GM12801 (cell line): ENCODE data around the gene GRK1.

Source experiments
- TF ChIP-seq, protein P1 (sequence below): IDR thresholded peaks from one replicate; pipeline ENCODE4 v1.5.1; 2011; ENCODE audit warnings: control low read depth; ENCODE audit not compliant: insufficient read length; ENCODE audit errors: extremely low read depth

Gene GRK1

DNA sequence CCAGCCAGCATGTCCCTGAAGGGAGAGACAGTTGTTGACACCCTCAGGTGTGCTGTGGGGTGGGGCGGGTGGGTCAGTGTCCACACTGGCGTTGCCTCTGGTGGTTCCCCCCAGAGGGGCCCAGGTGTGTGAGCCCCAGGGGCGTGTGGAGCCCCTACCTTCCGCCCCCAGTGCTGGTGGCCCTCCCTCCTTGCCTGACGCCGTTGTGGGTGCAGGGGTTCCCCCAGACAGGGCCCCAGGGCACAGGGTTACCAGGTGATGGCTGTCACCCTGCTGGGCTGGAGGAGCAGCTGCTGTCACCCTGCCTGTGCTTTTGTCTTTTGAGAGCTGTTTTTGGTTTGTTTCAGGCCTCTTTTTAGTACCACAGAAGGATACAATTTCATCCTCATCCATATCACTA is 36.2 kb upstream of the GRK1 start:
- TF ChIP-seq, protein P1, sequence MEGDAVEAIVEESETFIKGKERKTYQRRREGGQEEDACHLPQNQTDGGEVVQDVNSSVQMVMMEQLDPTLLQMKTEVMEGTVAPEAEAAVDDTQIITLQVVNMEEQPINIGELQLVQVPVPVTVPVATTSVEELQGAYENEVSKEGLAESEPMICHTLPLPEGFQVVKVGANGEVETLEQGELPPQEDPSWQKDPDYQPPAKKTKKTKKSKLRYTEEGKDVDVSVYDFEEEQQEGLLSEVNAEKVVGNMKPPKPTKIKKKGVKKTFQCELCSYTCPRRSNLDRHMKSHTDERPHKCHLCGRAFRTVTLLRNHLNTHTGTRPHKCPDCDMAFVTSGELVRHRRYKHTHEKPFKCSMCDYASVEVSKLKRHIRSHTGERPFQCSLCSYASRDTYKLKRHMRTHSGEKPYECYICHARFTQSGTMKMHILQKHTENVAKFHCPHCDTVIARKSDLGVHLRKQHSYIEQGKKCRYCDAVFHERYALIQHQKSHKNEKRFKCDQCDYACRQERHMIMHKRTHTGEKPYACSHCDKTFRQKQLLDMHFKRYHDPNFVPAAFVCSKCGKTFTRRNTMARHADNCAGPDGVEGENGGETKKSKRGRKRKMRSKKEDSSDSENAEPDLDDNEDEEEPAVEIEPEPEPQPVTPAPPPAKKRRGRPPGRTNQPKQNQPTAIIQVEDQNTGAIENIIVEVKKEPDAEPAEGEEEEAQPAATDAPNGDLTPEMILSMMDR = no peak

DNA sequence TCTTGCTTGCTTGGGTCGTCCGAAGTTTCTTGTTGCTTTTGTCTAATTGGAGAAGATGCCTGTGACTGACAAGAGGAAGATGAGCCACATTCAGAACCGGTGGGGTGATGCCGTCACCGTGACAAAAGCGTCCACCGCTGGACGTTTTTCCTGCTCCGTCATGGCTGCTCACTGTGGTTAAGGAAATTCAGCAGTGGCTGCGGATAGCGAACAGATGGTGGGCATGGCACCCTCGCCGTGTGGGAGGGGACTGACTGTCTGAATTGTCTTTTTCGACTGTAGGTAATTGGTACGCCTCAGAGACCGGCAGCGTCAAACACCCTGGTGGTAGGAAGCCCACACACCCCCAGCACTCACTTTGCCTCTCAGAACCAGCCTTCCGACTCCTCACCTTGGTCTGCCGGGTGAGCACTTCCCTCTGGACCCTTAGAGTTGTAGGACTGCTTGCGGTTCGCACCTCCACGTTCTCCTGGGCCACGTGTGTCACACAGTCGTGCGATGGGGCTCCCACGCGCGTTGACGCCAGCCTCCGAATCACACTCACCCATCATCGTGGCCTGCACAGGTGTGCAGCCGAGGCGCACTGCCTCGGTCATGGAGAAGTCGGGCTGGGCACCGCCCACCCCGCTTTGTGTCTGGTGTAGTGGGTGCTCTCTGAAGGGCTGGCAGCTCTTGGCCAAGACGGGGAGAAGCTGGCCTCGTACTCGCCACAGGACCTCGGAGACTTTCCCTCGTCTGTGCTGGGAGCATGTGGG is 35.5 kb upstream of the GRK1 start:
- TF ChIP-seq, protein P1 = no peak

DNA sequence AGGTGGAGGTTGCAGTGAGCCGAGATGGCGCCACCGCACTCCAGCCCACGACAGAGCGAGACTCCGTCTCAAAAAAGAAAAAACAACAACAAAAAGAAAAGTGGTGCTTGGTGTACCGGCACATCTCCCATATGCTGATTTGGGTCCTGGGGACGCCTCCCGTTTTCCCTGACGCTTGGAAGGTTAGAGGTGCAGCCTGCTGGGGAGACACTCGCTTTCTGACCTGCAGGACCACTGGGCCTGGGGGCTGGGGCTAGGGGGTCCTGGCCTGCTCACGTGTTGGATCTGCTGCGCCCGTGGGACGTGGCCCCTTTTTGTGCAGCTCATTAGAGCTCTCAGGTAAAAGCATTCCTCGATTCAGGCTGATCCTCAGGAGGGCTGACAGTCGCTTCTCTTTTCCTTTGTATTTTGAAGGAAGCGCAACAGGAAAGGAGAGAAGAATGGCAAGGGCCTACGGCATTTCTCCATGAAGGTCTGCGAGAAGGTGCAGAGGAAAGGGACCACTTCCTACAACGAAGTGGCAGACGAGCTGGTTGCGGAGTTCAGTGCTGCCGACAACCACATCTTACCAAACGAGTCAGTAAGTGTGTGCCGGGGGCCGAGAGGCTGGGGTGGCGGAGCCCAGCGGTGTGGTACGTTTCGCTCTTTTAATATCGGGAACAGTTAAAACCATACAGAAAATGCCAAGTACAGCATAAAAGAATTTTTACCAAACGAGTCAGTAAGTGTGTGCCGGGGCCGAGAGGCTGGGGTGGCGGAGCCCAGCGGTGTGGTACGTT is 34.1 kb upstream of the GRK1 start:
- TF ChIP-seq, protein P1 = no peak

GRCh38 chr13:113633485-113633873 is 33.5 kb upstream of the GRK1 start:
- TF ChIP-seq, protein P1 = no peak

GRCh38 chr13:113634279-113635047 is 32.6 kb upstream of the GRK1 start:
- TF ChIP-seq, protein P1 = no peak

DNA sequence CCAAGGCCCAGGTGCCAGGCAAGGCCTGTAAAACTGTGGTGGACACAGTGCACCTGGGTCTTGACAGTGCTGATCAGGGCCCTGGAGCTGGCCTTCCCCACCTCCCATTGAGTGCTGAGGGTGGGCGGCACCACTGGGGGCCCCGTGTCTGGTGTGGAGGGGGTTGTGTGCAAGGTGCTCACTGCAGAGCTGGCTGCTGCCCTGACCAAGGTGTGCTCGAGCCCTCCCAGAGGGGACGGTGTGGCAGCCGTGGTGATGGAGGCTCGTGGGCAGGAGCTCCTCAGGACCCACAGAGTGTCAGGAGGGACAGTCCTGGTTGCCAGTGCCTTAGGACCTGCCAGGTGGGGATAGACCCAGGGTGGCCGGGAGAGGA is 32.0 kb upstream of the GRK1 start:
- TF ChIP-seq, protein P1 = no peak

DNA sequence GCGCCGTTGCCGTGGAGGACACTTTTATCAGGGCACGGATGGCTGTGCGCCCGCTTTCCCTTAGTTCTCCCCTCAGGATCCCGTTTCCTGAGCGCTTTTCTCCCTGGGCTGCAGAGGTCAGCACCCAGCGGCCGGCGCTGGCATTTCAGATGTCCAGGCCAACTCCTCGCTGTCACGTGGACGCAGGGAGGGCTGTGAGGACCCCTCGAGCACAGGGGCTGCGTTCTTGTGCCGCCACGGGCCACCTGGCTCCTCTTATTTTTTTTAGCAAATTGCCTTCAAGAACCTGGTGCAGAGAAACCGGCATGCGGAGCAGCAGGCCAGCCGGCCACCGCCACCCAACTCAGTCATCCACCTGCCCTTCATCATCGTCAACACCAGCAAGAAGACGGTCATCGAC is 31.3 kb upstream of the GRK1 start:
- TF ChIP-seq, protein P1 = no peak
